Measurements from ENCODE around the gene SEC14L5.

GRCh38 chr16:5016967-5017677 is 59.0 kb downstream of the SEC14L5 start:
- no peak for TF ChIP-seq GATA2 (IDR thresholded peaks at IDR 0.05; ENCODE audit: low read depth, low read length)
- TF ChIP-seq GATA3 (IDR thresholded peaks at IDR 0.05; ENCODE audit: low read depth, low read length), result no peak
